ENCODE results near the gene IL7R. TPM values are rescaled to one million over a fixed set of nuclear protein-coding genes. Genes with fewer than 3 reads are reported as not detected.
"Not testable (repeated sequence)": the region's sequence is repeated elsewhere in the genome, so short reads cannot be mapped to it uniquely, and the experiment has no call there.

IL7R gene
- total RNA-seq, 2 experiments from 2014 or later: 10.4 to 30.7 TPM

DNA sequence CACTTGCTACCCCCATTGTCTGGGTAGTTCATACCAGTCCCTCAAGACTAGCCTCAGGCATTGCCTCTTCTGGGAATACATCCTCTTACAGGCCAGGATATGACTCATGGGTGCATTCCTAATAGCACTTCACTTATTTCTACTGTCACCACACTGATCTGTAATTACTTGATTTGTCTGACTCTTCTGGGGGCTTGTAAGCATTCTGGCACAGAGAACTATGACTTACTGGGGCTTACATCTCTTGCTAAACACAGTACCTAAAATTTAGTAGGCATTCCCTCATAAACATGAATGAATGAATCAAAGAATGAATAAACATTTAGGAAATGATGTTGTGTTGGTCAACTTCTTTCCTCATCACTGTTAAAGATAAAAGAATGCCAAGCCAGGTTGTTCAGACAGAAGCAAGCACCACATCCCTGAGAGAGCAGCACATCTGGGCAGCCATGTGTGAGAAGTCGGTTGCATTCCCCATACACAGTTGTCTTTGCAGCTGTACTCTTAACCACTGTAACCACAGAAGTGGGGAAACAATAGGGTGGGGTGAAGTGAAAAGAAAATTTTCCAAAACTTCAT lies 27.6 kb downstream of the IL7R start:
- Mint-ChIP-seq H3K27ac (peak overlapping the region; percentile 56), H3K4me1 (peaks cover 36% of the 10 kb centered on the region), H3K36me3 (peaks cover 15% of the 10 kb centered on the region), H3K27me3 (no peaks in the 10 kb centered on the region), H3K4me3 (no peak overlapping the region), H3K9me3 (ENCODE audit: low read depth) (no peaks in the 10 kb centered on the region)
- ATAC-seq (peak; percentile 76), DNase-seq (peak; percentile 50)
- CTCF ChIA-PET: interaction anchor here (0.9 to 1.2 kb wide), 2 partner anchors 17 to 40 kb away, joined by 4 read pairs; no protein-coding TSS in a partner anchor

DNA sequence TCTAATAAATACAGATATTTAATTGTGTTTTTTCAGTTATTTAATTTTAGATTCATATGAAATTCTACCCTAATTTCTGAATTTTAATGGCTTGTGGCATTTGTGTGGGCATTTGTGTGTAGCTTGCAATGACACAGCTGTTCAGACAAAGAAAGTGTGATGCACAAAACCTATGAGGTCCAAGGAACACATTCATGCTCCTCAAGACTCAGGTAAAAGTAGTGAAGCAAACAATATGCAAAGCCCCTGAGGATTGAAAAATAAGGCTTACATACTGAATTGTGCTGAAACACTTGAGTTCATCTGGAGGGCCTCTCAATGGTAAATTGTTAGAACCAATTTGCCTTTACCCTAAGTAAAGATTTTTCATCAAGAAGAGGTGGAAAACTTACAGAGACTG lies 28.1 kb downstream of the IL7R start:
- Mint-ChIP-seq H3K9me3 (ENCODE audit: low read depth) (no peaks in the 10 kb centered on the region), H3K4me1 (peaks cover 31% of the 10 kb centered on the region), H3K36me3 (peaks cover 15% of the 10 kb centered on the region), H3K4me3 (no peak overlapping the region), H3K27me3 (no peaks in the 10 kb centered on the region), H3K27ac (no peak overlapping the region)
- CTCF ChIA-PET: interaction anchor here (0.9 to 1.2 kb wide), 2 partner anchors 17 to 40 kb away, joined by 4 read pairs; no protein-coding TSS in a partner anchor
- no peak for DNase-seq
- ATAC-seq: no peak

DNA sequence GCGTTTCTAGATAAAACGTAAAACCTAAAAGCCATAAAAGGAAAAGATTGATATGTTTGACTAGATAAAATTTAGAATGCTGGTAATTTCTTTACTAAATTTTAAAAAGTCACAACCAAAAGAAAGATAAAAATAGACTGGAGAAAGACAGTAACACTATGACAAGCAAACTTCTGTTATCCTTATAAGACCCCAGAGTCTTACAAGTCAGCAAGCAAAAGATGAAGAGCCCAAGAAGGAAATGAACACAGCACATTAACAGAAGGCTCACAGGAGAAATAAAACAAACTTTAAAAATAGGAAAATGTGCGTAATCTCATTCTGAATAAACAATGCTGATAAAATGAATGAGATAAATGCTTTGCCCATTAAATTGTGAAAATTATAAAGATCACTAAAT lies 29.7 kb downstream of the IL7R start:
- no peak for DNase-seq
- H3K27me3 Mint-ChIP-seq: no peaks in the 10 kb centered on the region
- H3K4me3 Mint-ChIP-seq: no peak overlapping the region
- no peak for ATAC-seq
- no peaks in the 10 kb centered on the region for H3K9me3 Mint-ChIP-seq (ENCODE audit: low read depth)
- CTCF ChIA-PET: no interaction called here
- H3K4me1 Mint-ChIP-seq: peaks cover 22% of the 10 kb centered on the region
- H3K36me3 Mint-ChIP-seq: peaks cover 8% of the 10 kb centered on the region
- no peak overlapping the region for H3K27ac Mint-ChIP-seq

DNA sequence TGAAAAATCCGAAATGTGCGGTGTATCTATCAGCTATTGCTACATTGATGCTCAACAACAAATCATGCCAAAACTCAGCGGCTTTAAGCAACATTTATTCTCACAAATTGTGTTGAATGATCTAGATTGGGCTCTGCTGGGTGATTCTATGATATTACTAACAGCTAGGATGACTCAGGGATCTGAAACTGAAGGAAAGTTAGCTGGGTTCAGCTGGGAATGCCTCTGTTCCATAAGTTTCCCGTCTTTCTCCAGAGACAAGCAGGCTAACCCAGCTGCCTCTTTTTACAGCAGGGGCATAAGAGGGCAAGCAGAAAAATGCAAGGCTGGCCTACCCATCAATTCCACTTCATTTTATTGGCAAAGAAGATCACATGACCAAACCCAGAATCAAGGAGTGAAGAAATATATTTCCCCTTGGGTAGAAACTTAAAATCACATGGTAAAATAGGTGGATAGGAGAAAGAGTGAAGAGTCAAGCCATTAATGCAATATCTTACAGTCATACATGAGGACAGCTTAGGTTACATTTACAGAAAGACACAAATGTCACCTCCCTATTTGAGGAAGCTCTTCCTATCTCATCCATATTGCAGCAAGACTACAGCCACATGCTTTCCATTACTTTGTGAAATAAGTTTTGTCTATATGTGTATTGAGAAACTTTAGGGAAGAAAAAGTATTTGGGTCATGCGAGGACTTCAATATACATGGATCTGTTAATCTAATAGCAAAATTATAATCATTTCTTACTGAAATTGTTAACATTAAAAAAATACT lies 30.8 kb downstream of the IL7R start:
- CTCF ChIA-PET: interaction anchor here (1.0 kb wide), 1 partner anchor 18 kb away, joined by 3 read pairs; no protein-coding TSS in a partner anchor
- DNase-seq (no peak), ATAC-seq (no peak)
- no peaks in the 10 kb centered on the region for H3K27me3 Mint-ChIP-seq
- peaks cover 21% of the 10 kb centered on the region for H3K4me1 Mint-ChIP-seq
- H3K36me3 Mint-ChIP-seq: peaks cover 6% of the 10 kb centered on the region
- no peaks in the 10 kb centered on the region for H3K9me3 Mint-ChIP-seq (ENCODE audit: low read depth)
- H3K27ac Mint-ChIP-seq: no peak overlapping the region
- H3K4me3 Mint-ChIP-seq: no peak overlapping the region

DNA sequence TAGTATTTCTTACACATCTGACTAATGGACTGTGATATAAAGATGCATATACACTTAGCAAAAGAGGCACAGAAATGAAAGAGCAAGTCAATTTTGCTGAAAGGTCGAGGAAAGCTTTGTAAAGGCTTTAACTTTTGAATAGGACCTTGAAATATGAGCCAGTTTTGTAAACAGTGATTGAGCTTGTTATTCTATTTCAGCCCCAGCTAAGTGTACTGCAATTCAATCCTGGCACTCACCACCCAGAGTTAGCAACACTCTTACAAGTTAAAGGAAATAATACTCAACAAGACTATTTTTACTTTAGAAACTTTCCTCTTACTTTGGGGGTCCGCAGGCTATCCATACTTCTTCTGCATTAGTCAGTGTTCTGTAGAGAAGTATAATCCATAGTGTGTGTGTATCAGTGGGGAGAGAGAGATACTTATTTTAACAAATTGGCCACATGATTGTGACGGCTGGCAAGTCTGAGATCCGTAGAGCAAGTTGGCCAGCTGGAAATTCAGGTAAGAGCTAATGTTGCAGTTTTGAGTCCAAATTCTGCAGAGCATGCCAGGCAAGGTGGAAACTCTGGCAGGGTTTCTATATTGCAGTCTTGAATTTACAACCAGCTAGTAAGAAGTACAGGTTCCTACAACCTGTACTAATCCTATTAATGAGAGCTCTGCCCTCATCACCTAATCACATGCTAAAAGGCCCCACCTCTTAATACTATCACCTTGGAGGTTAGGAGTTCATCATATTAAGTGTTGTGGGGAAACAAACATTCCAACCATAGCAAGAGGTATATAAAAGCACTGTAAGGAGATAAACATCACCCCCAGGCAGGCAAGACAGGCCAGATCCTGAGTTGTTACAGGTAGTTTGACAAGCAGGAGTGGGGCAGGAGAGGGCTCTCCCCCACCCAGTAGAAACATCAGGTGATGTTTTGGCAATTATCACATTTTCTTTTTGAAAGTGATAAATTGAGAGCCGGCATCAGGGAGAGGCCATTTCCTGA lies 33.6 kb downstream of the IL7R start:
- CTCF ChIA-PET: interaction anchor here (0.6 to 1.0 kb wide), 3 partner anchors 10 to 239 kb away, joined by 3 to 4 read pairs (median 3); no protein-coding TSS in a partner anchor
- H3K27me3 Mint-ChIP-seq: no peaks in the 10 kb centered on the region
- ATAC-seq: no peak

DNA sequence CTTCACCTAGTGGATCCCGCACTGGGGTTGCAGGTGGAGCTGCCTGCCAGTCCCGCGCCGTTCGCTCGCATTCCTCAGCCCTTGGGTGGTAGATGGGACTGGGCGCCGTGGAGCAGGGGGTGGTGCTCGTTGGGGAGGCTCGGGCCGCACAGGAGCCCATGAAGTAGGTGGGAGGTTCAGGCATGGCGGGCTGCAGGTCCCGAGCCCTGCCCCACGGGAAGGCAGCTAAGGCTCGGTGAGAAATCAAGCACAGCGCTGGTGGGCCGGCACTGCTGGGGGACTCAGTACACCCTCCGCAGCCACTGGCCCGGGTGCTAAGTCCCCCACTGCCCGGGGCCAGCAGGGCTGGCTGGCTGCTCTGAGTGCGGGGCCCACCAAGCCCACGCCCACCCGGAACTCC lies 36.1 kb downstream of the IL7R start:
- H3K27me3 Mint-ChIP-seq; H3K4me1 Mint-ChIP-seq; H3K4me3 Mint-ChIP-seq; ATAC-seq; H3K9me3 Mint-ChIP-seq (ENCODE audit: low read depth); H3K36me3 Mint-ChIP-seq; H3K27ac Mint-ChIP-seq; DNase-seq: not testable (repeated sequence)
- CTCF ChIA-PET: interaction anchor here (1.4 to 1.5 kb wide), 2 partner anchors 11 to 13 kb away, joined by 3 read pairs; no protein-coding TSS in a partner anchor

More for the DNA sequence above, 33.6 kb downstream of the IL7R start:
- Mint-ChIP-seq H3K36me3 (peaks cover 2% of the 10 kb centered on the region), H3K4me3 (no peak overlapping the region), H3K9me3 (ENCODE audit: low read depth) (no peaks in the 10 kb centered on the region), H3K27ac (no peak overlapping the region), H3K4me1 (no peaks in the 10 kb centered on the region)
- DNase-seq: no peak

DNA sequence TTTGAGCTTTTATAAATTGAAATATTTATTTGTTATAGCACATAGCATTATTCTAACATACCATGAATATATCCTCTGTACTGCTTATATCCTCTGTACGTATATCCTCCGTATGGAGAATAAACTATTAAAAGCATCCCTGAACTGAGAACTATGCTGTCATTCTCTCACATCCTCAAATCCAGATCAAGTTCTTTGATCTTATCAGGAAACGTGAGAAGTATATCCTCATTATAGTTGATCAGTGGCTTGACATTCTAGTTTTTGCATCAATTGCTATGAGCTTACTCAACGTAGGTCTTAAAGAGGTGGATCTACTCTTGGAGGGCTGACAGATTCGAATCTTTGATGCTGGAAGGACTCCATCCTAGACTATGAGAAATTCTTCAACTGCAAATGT lies 37.4 kb downstream of the IL7R start:
- no peak overlapping the region for H3K27ac Mint-ChIP-seq
- no peaks in the 10 kb centered on the region for H3K27me3 Mint-ChIP-seq
- DNase-seq (no peak), ATAC-seq (no peak)
- H3K9me3 Mint-ChIP-seq (ENCODE audit: low read depth): no peaks in the 10 kb centered on the region
- no peak overlapping the region for H3K4me3 Mint-ChIP-seq
- peaks cover 5% of the 10 kb centered on the region for H3K36me3 Mint-ChIP-seq
- CTCF ChIA-PET: interaction anchor here (1.0 to 1.5 kb wide), 2 partner anchors 9 to 108 kb away, joined by 3 read pairs; no protein-coding TSS in a partner anchor
- peaks cover 9% of the 10 kb centered on the region for H3K4me1 Mint-ChIP-seq

DNA sequence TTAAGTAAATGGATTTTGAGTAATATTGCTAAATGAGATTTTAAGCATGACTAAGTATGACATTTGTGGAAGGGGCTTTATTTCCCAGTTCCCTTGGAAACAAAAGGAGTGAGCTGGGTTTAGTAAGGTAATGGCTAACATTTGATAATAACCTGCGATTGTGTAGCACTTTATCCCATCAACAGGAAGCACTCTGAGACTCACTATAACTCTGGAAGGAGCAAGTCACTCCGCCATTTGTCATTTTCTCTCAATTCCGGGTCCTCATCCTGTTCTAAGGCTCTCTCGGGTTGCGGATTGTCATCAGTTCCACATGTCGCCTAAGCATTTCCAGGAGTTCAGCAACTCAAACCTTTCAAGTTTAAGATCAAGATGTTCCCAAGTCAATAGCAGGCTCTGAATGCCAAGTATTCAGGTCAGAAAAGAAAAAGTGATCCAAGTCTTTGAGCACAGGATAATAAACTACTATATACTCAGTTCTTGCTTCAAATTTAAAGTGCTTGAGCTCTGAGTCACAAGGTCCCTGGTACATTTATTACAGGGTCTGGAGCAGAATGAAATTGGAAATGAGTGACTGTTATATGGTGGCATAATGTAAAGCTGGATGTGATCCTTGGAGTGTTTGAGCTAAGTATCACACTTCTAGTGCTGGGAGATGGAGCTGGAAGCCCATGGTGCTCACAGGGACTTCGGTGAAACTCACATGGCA lies 42.4 kb downstream of the IL7R start:
- CTCF ChIA-PET: interaction anchor here (0.9 to 2.8 kb wide), 9 partner anchors 9 to 281 kb away, joined by 3 to 14 read pairs (median 5); partner anchors contain the start of gene SPEF2
- Mint-ChIP-seq H3K4me3 (no peak overlapping the region), H3K9me3 (ENCODE audit: low read depth) (no peaks in the 10 kb centered on the region), H3K36me3 (peaks cover 6% of the 10 kb centered on the region), H3K4me1 (peaks cover 58% of the 10 kb centered on the region), H3K27me3 (no peaks in the 10 kb centered on the region), H3K27ac (peak overlapping the region; percentile 57)
- no peak for ATAC-seq
- DNase-seq: no peak

DNA sequence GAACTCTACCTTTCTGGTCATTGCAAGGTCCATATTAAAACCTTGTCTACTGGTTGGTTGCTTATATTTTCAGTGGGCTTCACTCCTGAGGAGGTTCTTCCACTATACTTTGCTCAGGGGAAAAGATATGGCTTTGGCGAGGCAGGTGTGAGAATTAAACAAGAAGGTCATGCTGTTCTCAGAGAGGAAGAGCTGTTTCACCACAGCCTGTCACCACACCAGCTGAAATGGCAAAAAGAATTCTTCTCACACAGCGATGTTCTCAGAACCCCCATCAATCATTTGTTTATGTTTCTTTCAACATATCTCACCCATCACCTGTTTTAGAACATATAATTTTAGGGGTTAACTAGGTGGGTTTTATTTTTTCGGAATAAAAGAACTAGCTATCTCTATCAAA lies 43.1 kb downstream of the IL7R start:
- CTCF ChIA-PET: interaction anchor here (0.9 to 2.8 kb wide), 7 partner anchors 9 to 282 kb away, joined by 3 to 14 read pairs (median 5); partner anchors contain the start of gene SPEF2
- peak overlapping the region; percentile 74 for H3K27ac Mint-ChIP-seq
- no peaks in the 10 kb centered on the region for H3K9me3 Mint-ChIP-seq (ENCODE audit: low read depth)
- ATAC-seq (no peak), DNase-seq (peak; percentile 60)
- peaks cover 65% of the 10 kb centered on the region for H3K4me1 Mint-ChIP-seq
- H3K27me3 Mint-ChIP-seq: no peaks in the 10 kb centered on the region
- H3K36me3 Mint-ChIP-seq: peaks cover 13% of the 10 kb centered on the region
- no peak overlapping the region for H3K4me3 Mint-ChIP-seq

DNA sequence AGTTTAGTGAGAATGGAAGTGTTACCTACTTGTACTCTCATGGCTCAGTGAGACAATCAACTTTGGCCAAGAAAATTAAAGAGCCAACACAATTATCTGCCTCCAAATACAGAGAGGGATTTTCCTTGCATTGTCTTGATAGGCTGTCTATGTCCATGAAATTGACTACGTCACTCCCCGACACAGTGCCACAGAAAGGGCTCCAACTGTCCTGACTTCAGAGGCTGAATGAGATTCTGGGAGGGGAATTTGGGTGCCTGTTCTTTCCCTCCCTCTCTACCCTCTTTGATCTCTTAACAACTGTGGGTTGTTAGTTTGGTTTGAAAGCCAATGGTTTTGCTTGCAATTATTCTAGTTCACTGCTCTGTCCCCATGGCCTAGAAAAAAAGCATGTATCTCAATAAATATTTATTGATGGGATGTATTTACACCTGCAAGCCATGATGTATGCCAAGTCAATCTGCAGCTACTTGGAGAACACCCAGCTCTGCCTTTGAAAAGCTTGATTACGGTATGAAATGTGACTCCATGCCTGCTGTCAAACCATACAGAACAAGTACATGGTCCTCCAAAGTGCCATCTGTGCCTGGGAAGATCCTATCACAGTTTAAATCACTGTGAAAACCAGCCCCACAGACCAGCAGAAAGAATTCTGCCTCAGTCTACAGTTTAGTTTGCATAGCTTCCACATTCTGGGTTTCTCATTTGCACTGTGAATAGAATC lies 44.4 kb downstream of the IL7R start:
- ATAC-seq: no peak
- DNase-seq: no peak
- peaks cover 14% of the 10 kb centered on the region for H3K36me3 Mint-ChIP-seq
- no peaks in the 10 kb centered on the region for H3K9me3 Mint-ChIP-seq (ENCODE audit: low read depth)
- CTCF ChIA-PET: interaction anchor here (0.9 to 1.6 kb wide), 4 partner anchors 16 to 283 kb away, joined by 3 to 6 read pairs (median 4); partner anchors contain the start of gene SPEF2
- H3K27me3 Mint-ChIP-seq: no peaks in the 10 kb centered on the region
- H3K4me3 Mint-ChIP-seq: no peak overlapping the region
- peak overlapping the region; percentile 45 for H3K27ac Mint-ChIP-seq
- peaks cover 73% of the 10 kb centered on the region for H3K4me1 Mint-ChIP-seq

DNA sequence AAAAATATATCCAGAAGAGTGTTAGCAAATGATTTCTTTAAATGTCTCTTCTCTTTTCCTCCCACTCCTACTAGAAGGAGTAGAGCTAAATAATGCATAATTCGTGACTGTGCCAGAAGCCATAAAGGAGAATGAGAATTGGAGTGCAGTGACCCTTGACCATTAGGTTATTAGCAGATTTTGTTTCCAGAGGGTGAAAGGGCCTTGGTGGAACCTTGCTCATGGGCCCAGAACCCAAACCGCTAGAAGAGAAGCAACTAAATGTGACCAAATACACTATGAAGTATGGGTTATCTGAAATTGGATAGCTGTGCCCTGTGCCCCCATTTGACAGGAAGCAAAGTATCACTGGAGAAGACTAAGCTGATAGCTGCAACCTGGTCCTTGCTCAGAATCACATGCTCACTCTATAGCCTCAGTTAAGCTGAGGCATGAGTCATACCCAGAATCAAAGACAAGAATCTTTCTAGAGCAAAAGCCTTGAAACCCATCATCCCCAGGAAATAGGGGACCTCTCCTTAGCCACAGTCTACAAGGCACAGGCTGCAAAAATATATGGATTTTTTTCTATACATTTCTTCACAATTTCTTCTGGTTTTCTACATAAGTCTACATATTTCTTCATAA lies 45.5 kb downstream of the IL7R start:
- peaks cover 16% of the 10 kb centered on the region for H3K36me3 Mint-ChIP-seq
- ATAC-seq: peak; percentile 88
- peak overlapping the region; percentile 37 for H3K27ac Mint-ChIP-seq
- peaks cover 76% of the 10 kb centered on the region for H3K4me1 Mint-ChIP-seq
- CTCF ChIA-PET: interaction anchor here (0.7 to 1.7 kb wide), 8 partner anchors 9 to 124 kb away, joined by 3 to 6 read pairs (median 3); no protein-coding TSS in a partner anchor
- H3K9me3 Mint-ChIP-seq (ENCODE audit: low read depth): no peaks in the 10 kb centered on the region
- H3K4me3 Mint-ChIP-seq: peak overlapping the region; percentile 20
- DNase-seq: peak; percentile 70
- no peaks in the 10 kb centered on the region for H3K27me3 Mint-ChIP-seq

All from activated CD8-positive, alpha-beta memory T cell treated with anti-CD3 and anti-CD28 coated beads, Interleukin-2, amount 10 ng/mL, durations not matched to agents 7 days and 5 days (primary cell).